ENCODE results near the gene ABCF1. TPM values are rescaled to one million over a fixed set of nuclear protein-coding genes. Genes with fewer than 3 reads are reported as not detected.

Gene ABCF1
- total and polyA plus RNA-seq, 9 of the 15 experiments (the other 6 are each of a cell fraction or from before 2014, with no cell fraction given): 41.6 to 193 (median 102) TPM

- TF ChIP-seq TSHZ1 (CRISPR knock-in tag; IDR thresholded peaks at IDR 0.05) (no peak), BMI1 (IDR thresholded peaks at IDR 0.05; ENCODE audit: low read length) (no peak), AFF4 (CRISPR knock-in tag; IDR thresholded peaks at IDR 0.05) (no peak; the same call in 1 of the 2 replicates), ZC3H11A (IDR thresholded peaks at IDR 0.05; ENCODE audit: low read depth, low read length) (no peak), ZNF143 (CRISPR knock-in tag; IDR thresholded peaks at IDR 0.05) (no peak), USF2 (CRISPR knock-in tag; IDR thresholded peaks at IDR 0.05) (no peak), GABPA (tag; conservative IDR thresholded peaks at IDR 0.05; ENCODE audit: low read depth) (no peak), ZNF436 (CRISPR knock-in tag; IDR thresholded peaks at IDR 0.05) (0 out of 2 replicates have a peak, but pooled peaks have one; percentile 3), PTBP1 (IDR thresholded peaks at IDR 0.05; ENCODE audit: low read depth, low read length) (no peak), CBX1 (IDR thresholded peaks at IDR 0.05; ENCODE audit: low read depth) (no peak), ZNF140 (CRISPR knock-in tag; IDR thresholded peaks at IDR 0.05) (no peak), PATZ1 (CRISPR knock-in tag; IDR thresholded peaks at IDR 0.05; ENCODE audit: borderline replicate concordance) (peak; percentile 42; the same call in 1 of the 2 replicates), ZNF3 (CRISPR knock-in tag; IDR thresholded peaks at IDR 0.05) (peak; percentile 35; the same call in 1 of the 2 replicates), NFE2L1 (tag; IDR thresholded peaks at IDR 0.05; ENCODE audit: borderline replicate concordance, low read depth) (no peak), HLTF (IDR thresholded peaks at IDR 0.05) (0 out of 2 replicates have a peak, but pooled peaks have one; percentile 62), SREBF1 (IDR thresholded peaks at IDR 0.05; ENCODE audit: borderline replicate concordance, low read depth, low read length) (no peak), ZNF717 (CRISPR knock-in tag; IDR thresholded peaks at IDR 0.05) (peak; percentile 88)
These were observed 43.0 kb downstream of the ABCF1 start (continued) for GRCh38 chr6:30614044-30614842.

Measured in K562 (cell line).